Endothelial cell of umbilical vein (primary cell): ENCODE results near the gene TNNI3K. TPM values are rescaled to one million over a fixed set of nuclear protein-coding genes. Genes with fewer than 3 reads are reported as not detected.

Source experiments
- BruUV-seq: library from RNA; stranded (reverse); fragments of 400-500 nt; replicated peaks from 2 replicates; lab custom pipeline; 2021; lab: Mats Ljungman, UMichigan
- CTCF ChIA-PET: fragments of 300-600, 350-600 bp; sonication (Branson Sonifier 250); formaldehyde crosslinking; loops from one replicate; lab custom pipeline; 2021; ENCODE audit warnings: antibody characterized with exemption, inconsistent platforms; lab: Charles Lee
- POLR2A ChIA-PET: fragments of 300-600, 350-600 bp; sonication (Branson Sonifier 250); formaldehyde crosslinking; loops from one replicate; lab custom pipeline; 2021; ENCODE audit warnings: antibody characterized with exemption, inconsistent platforms; lab: Charles Lee
- DNase-seq: peaks from one replicate; pipeline ENCODE4 v3.0.0-alpha.2; 2011; ENCODE audit warnings: low read depth, low spot score
- FAIRE-seq: peaks from 2 replicates; lab custom pipeline; 2011; peaks lifted over from hg19 to GRCh38; lab: Jason Lieb, UNC
- H2AFZ ChIP-seq: 2 replicates; pipeline ENCODE4 v1.6.0; 2012; ENCODE audit warnings: low read depth, low read length, control low read depth, inconsistent platforms
- H3K27ac ChIP-seq: 2 replicates; pipeline ENCODE4 v1.5.1; 2011; ENCODE audit warnings: low read depth, mild to moderate bottlenecking, control low read depth, low read length, moderate library complexity; ENCODE audit not compliant: insufficient read depth
- H3K27me3 ChIP-seq, 2 experiments: 2 replicates each; pipeline versions ENCODE4 v1.6.0 to v1.6.1; 2011; ENCODE audit warnings: low read length in 2 of 2, mixed read lengths in 1 of 2; ENCODE audit not compliant: control insufficient read depth in 2 of 2, insufficient read depth in 2 of 2
- H3K36me3 ChIP-seq, 2 experiments: 2 replicates in 1 of 2; 3 replicates in 1 of 2; pipeline ENCODE4 v1.5.1; 2011; ENCODE audit warnings: low read length in 2 of 2, mild to moderate bottlenecking in 1 of 2, moderate library complexity in 1 of 2; ENCODE audit not compliant: control insufficient read depth in 2 of 2, insufficient read depth in 2 of 2; ENCODE audit errors: extremely low read depth in 1 of 2
- H3K4me1 ChIP-seq: 3 replicates; pipeline ENCODE4 v1.5.1; 2011; ENCODE audit warnings: mild to moderate bottlenecking, low read length; ENCODE audit not compliant: control insufficient read depth, insufficient read depth; ENCODE audit errors: extremely low read depth
- H3K4me2 ChIP-seq: 2 replicates; pipeline ENCODE4 v1.6.1; 2011; ENCODE audit warnings: low read length, control low read depth, mixed read lengths; ENCODE audit not compliant: insufficient read depth
- H3K4me3 ChIP-seq, 3 experiments: fragments of 200-600 bp in 1 of 3; sonication (generic), shearing (Covaris generic) in 1 of 3; replicated peaks in 1 of 3; 2 replicates each; pipeline ENCODE4 v1.5.1; 2011 to 2016; ENCODE audit warnings: control low read depth in 3 of 3, low read length in 3 of 3, mild to moderate bottlenecking in 2 of 3, inconsistent platforms in 1 of 3, low read depth in 1 of 3, moderate library complexity in 1 of 3; ENCODE audit not compliant: insufficient read depth in 1 of 3
- H3K79me2 ChIP-seq: 2 replicates; pipeline ENCODE4 v1.6.0; 2012; ENCODE audit warnings: low read length, inconsistent platforms; ENCODE audit not compliant: control insufficient read depth, insufficient read depth
- H3K9ac ChIP-seq: replicated peaks from 2 replicates; pipeline ENCODE3; 2011; ENCODE audit warnings: low read length, control low read depth; ENCODE audit not compliant: insufficient read depth; ENCODE audit errors: extremely low read depth
- H3K9me1 ChIP-seq: replicated peaks from 3 replicates; pipeline ENCODE4 v1.6.0; 2011; ENCODE audit warnings: mild to moderate bottlenecking, low read length; ENCODE audit not compliant: control insufficient read depth, insufficient read depth; ENCODE audit errors: extremely low read depth
- H3K9me3 ChIP-seq: replicated peaks from 2 replicates; pipeline ENCODE4 v1.5.1; 2012; ENCODE audit warnings: low read length, inconsistent platforms; ENCODE audit not compliant: control insufficient read depth, insufficient read depth
- H4K20me1 ChIP-seq: replicated peaks from 2 replicates; pipeline ENCODE3; 2011; ENCODE audit warnings: mild to moderate bottlenecking, low read length; ENCODE audit not compliant: control insufficient read depth, insufficient read depth; ENCODE audit errors: extremely low read depth
- EZH2 ChIP-seq: IDR thresholded peaks from 2 replicates; pipeline ENCODE4 v1.6.1; 2012; ENCODE audit warnings: borderline replicate concordance, low read depth, mild to moderate bottlenecking, moderate library complexity, low read length, inconsistent platforms; ENCODE audit not compliant: severe bottlenecking
- FOS ChIP-seq: IDR thresholded peaks from 2 replicates; pipeline ENCODE4 v1.6.1; 2011; ENCODE audit warnings: mild to moderate bottlenecking, low read length, moderate library complexity, borderline replicate concordance; ENCODE audit not compliant: insufficient read depth
- GATA2 ChIP-seq: IDR thresholded peaks from 2 replicates; pipeline ENCODE4 v1.7.0; 2011; ENCODE audit warnings: low read depth, mild to moderate bottlenecking, moderate library complexity, mixed read lengths, low read length; ENCODE audit not compliant: insufficient read length, insufficient read depth
- JUN ChIP-seq: IDR thresholded peaks from 2 replicates; pipeline ENCODE4 v1.6.1; 2011; ENCODE audit warnings: borderline replicate concordance, low read depth; ENCODE audit not compliant: insufficient read length, insufficient read depth
- MYC ChIP-seq: IDR thresholded peaks from one replicate; pipeline ENCODE4 v1.6.1; 2011; ENCODE audit warnings: mild to moderate bottlenecking, low read depth, low read length
- POLR2A ChIP-seq: IDR thresholded peaks from 2 replicates; pipeline ENCODE4 v1.6.1; 2012; ENCODE audit warnings: low read depth, mild to moderate bottlenecking, control low read depth, low read length
- POLR2AphosphoS5 ChIP-seq: IDR thresholded peaks from 2 replicates; pipeline ENCODE4 v1.6.1; 2012; ENCODE audit warnings: low read depth, mild to moderate bottlenecking, control low read depth, low read length, moderate library complexity; ENCODE audit not compliant: insufficient read depth
- dilution Hi-C: fragments of 300-500 bp; cut with MboI; formaldehyde crosslinking; loops from one replicate; pipeline ENCODE4 v1.15.0; 2019; ENCODE audit warnings: low sequenced_read_pairs; ENCODE audit not compliant: extremely low pct_ligation_motif_present
- intact Hi-C: fragments of 100-400 bp; cut with micrococcal nuclease; formaldehyde crosslinking; loops from one replicate; pipeline ENCODE4 v1.10.0; 2022
- polyA plus RNA-seq, 4 experiments: library from polyadenylated mRNA; depleted of rRNA in 3 of 4; stranded (reverse) in 3 of 4; unstranded in 1 of 4; fragments of >200 nt; gene quantifications; 2 replicates each; pipeline versions ENCODE4 v1.2.1 to v1.2.3, GENCODE V29; 2011 to 2012; ENCODE audit warnings: missing spikeins in 1 of 4
- total RNA-seq: library from RNA; stranded (reverse); gene quantifications from 2 replicates; pipeline ENCODE4 v1.2.3, GENCODE V29; 2021
- TF ChIP-seq, protein P1 (sequence below): IDR thresholded peaks from 2 replicates; pipeline ENCODE4 v1.6.1; 2011; ENCODE audit not compliant: insufficient read depth, insufficient read length
- TF ChIP-seq, protein P2 (sequence below), 2 donors: IDR thresholded peaks; 1 replicate in 1 of 2; 2 replicates in 1 of 2; pipeline ENCODE4 v1.5.1; 2011; ENCODE audit warnings: low read length in 2 of 2, mild to moderate bottlenecking in 2 of 2, moderate library complexity in 2 of 2, control low read depth in 1 of 2, inconsistent platforms in 1 of 2, low read depth in 1 of 2; ENCODE audit not compliant: insufficient read depth in 1 of 2; ENCODE audit errors: extremely low read depth in 1 of 2

The TNNI3K gene
- total and polyA plus RNA-seq, 2 donors (not counting 3 experiments of a cell fraction or from before 2014, with no cell fraction given), result 0.69 TPM; not detected in 1

DNA sequence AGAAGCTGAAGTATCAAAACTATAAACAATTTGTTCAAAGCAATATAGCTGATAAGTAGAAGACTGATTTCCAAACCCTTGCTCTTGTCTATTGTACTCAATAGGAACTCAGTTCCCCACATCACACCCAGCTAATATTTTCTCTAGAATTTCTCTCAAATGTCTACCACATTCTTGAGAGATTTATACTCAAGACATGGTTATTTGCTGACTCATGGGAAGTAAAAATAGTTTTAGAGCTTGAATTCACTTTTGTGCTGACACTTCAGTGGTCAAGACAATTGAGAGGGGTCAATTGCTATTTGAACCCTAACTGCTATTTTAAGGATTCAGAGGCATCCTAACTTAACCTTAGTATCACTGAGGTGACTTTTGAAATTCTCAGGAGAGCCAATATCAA lies 99.0 kb downstream of the TNNI3K start:
- CTCF ChIA-PET, result no interaction called here
- H3K4me2 ChIP-seq, result no peak overlapping the region
- FAIRE-seq, result no peak
- DNase-seq, result no peak
- dilution Hi-C loops (no loop called here), intact Hi-C loops (no loop called here)
- no peaks in the 10 kb centered on the region for H4K20me1 ChIP-seq
- H3K9me1 ChIP-seq, result no peaks in the 10 kb centered on the region
- no peaks in the 10 kb centered on the region for H3K9me3 ChIP-seq
- H3K27ac ChIP-seq, result no peak overlapping the region
- no peaks in the 10 kb centered on the region for H3K4me1 ChIP-seq
- H3K4me3 ChIP-seq, result no peak overlapping the region
- no peaks in the 10 kb centered on the region for H3K79me2 ChIP-seq
- TF ChIP-seq, protein P1, sequence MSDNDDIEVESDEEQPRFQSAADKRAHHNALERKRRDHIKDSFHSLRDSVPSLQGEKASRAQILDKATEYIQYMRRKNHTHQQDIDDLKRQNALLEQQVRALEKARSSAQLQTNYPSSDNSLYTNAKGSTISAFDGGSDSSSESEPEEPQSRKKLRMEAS, result no peak
- TF ChIP-seq, protein P2, sequence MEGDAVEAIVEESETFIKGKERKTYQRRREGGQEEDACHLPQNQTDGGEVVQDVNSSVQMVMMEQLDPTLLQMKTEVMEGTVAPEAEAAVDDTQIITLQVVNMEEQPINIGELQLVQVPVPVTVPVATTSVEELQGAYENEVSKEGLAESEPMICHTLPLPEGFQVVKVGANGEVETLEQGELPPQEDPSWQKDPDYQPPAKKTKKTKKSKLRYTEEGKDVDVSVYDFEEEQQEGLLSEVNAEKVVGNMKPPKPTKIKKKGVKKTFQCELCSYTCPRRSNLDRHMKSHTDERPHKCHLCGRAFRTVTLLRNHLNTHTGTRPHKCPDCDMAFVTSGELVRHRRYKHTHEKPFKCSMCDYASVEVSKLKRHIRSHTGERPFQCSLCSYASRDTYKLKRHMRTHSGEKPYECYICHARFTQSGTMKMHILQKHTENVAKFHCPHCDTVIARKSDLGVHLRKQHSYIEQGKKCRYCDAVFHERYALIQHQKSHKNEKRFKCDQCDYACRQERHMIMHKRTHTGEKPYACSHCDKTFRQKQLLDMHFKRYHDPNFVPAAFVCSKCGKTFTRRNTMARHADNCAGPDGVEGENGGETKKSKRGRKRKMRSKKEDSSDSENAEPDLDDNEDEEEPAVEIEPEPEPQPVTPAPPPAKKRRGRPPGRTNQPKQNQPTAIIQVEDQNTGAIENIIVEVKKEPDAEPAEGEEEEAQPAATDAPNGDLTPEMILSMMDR (IDR thresholded peaks at IDR 0.05; ENCODE audit: extremely low read depth in 1 of 2, insufficient read depth in 1 of 2, low read depth in 1 of 2, low read length in 2 of 2), result no peak
- TF ChIP-seq POLR2A (no peak), JUN (no peak), EZH2 (no peak), GATA2 (no peak), POLR2AphosphoS5 (no peak), MYC (no peak), FOS (no peak)
- BruUV-seq, result no TSS peak
- no peak overlapping the region for H3K9ac ChIP-seq
- H2AFZ ChIP-seq, result no peak overlapping the region
- H3K27me3 ChIP-seq, result no peaks in the 10 kb centered on the region
- POLR2A ChIA-PET, result no interaction called here
- H3K36me3 ChIP-seq, result no peaks in the 10 kb centered on the region
